Liver (tissue), 9 donors: Measurements from ENCODE around the gene CACNA1E. TPM values are rescaled to one million over a fixed set of nuclear protein-coding genes. Genes with fewer than 3 reads are reported as not detected.

ENCODE experiments used
- DNase-seq: peaks from one replicate; pipeline ENCODE4 v3.0.0-alpha.2; 2017; ENCODE audit warnings: low spot score
- H3K27ac ChIP-seq, 2 donors: one replicate each; pipeline ENCODE4 v1.7.0; 2013; ENCODE audit warnings: inconsistent platforms in 2 of 2, low read length in 2 of 2, control low read depth in 1 of 2, low read depth in 1 of 2, mild to moderate bottlenecking in 1 of 2
- H3K27me3 ChIP-seq, 4 donors: one replicate each; pipeline versions ENCODE4 v1.6.1 to v1.7.0; 2013; ENCODE audit warnings: low read length in 3 of 4, inconsistent platforms in 1 of 4, mild to moderate bottlenecking in 1 of 4, moderate library complexity in 1 of 4; ENCODE audit not compliant: control insufficient read depth in 4 of 4, insufficient read depth in 4 of 4
- H3K36me3 ChIP-seq, 4 donors: one replicate each; pipeline versions ENCODE4 v1.6.1 to v1.7.0; 2013; ENCODE audit warnings: low read length in 3 of 4, mild to moderate bottlenecking in 3 of 4, low read depth in 1 of 4, moderate library complexity in 1 of 4; ENCODE audit not compliant: control insufficient read depth in 4 of 4, insufficient read depth in 3 of 4
- H3K4me1 ChIP-seq, 4 donors: one replicate each; pipeline versions ENCODE4 v1.6.1 to v1.7.0; 2013; ENCODE audit warnings: low read length in 3 of 4, mild to moderate bottlenecking in 3 of 4, moderate library complexity in 1 of 4; ENCODE audit not compliant: control insufficient read depth in 4 of 4, insufficient read depth in 4 of 4
- H3K4me3 ChIP-seq, 3 donors: one replicate each; pipeline versions ENCODE4 v1.6.1 to v1.7.0; 2013; ENCODE audit warnings: low read length in 3 of 3, control low read depth in 1 of 3, low read depth in 1 of 3, mild to moderate bottlenecking in 1 of 3
- H3K9ac ChIP-seq, 2 donors: one replicate each; pipeline ENCODE4 v1.7.0; 2013; ENCODE audit warnings: low read length in 2 of 2, mild to moderate bottlenecking in 2 of 2, moderate library complexity in 2 of 2, control low read depth in 1 of 2, low read depth in 1 of 2
- H3K9me3 ChIP-seq, 4 donors: one replicate each; pipeline versions ENCODE4 v1.6.1 to v1.7.0; 2013; ENCODE audit warnings: low read length in 3 of 4; ENCODE audit not compliant: control insufficient read depth in 4 of 4
- ATF3 ChIP-seq: IDR thresholded peaks from 2 replicates; pipeline ENCODE4 v1.6.1; 2016; ENCODE audit warnings: antibody characterized with exemption
- CTCF ChIP-seq: fragments of 150-350 bp; IDR thresholded peaks from 2 replicates; pipeline ENCODE4 v1.5.1; 2017; ENCODE audit warnings: improper control_type of control experiment, low read depth, low read length; ENCODE audit not compliant: missing input control
- EGR1 ChIP-seq, 2 donors: IDR thresholded peaks; 2 replicates each; pipeline ENCODE4 v1.6.1; 2016 to 2018; ENCODE audit warnings: antibody characterized with exemption in 2 of 2, low read depth in 2 of 2
- GABPA ChIP-seq, 2 donors: IDR thresholded peaks in 1 of 2; conservative IDR thresholded peaks in 1 of 2; 2 replicates each; pipeline ENCODE4 v1.6.1; 2016; ENCODE audit warnings: antibody characterized with exemption in 2 of 2, mild to moderate bottlenecking in 1 of 2, moderate library complexity in 1 of 2
- HNF4A ChIP-seq, 2 donors: conservative IDR thresholded peaks; 2 replicates each; pipeline ENCODE4 v1.6.1; 2016; ENCODE audit warnings: antibody characterized with exemption in 2 of 2, mild to moderate bottlenecking in 2 of 2
- HNF4G ChIP-seq: IDR thresholded peaks from 2 replicates; pipeline ENCODE4 v1.6.1; 2016; ENCODE audit warnings: antibody characterized with exemption
- MAX ChIP-seq: IDR thresholded peaks from 2 replicates; pipeline ENCODE4 v1.6.1; 2016; ENCODE audit warnings: antibody characterized with exemption
- NR2F2 ChIP-seq: IDR thresholded peaks from 2 replicates; pipeline ENCODE4 v1.6.1; 2016; ENCODE audit warnings: antibody characterized with exemption
- REST ChIP-seq: IDR thresholded peaks from 2 replicates; pipeline ENCODE4 v1.6.1; 2016; ENCODE audit warnings: antibody characterized with exemption, mild to moderate bottlenecking
- RXRA ChIP-seq, 2 donors: IDR thresholded peaks; 2 replicates each; pipeline ENCODE4 v1.6.1; 2017 to 2018; ENCODE audit warnings: antibody characterized with exemption in 2 of 2, mild to moderate bottlenecking in 1 of 2
- TAF1 ChIP-seq: conservative IDR thresholded peaks from 2 replicates; pipeline ENCODE4 v1.6.1; 2016; ENCODE audit warnings: antibody characterized with exemption, mild to moderate bottlenecking
- YY1 ChIP-seq: IDR thresholded peaks from 2 replicates; pipeline ENCODE4 v1.6.1; 2016; ENCODE audit warnings: antibody characterized with exemption, mild to moderate bottlenecking
- ZBTB33 ChIP-seq: IDR thresholded peaks from 2 replicates; pipeline ENCODE4 v1.6.1; 2016; ENCODE audit warnings: antibody characterized with exemption
- WGBS: extraction: QIAGEN DNeasy Blood & Tissue Kit; methylation state at CpG from one replicate; pipeline ENCODE4 v1.1.7; 2013; 5-methylcytosine and 5-hydroxymethylcytosine counted together
- polyA plus RNA-seq, 2 donors: library from polyadenylated mRNA; stranded (reverse) in 1 of 2; unstranded in 1 of 2; fragments of 200-250 nt in 1 of 2; fragments of >200 nt in 1 of 2; fragmentation: Nextera tagmentation in 1 of 2; extraction: Ambion mirVana in 1 of 2; gene quantifications; one replicate each; pipeline versions ENCODE4 v1.2.1 to v1.2.3, GENCODE V29; 2013 to 2015
- total RNA-seq, 2 donors: library from RNA; depleted of rRNA; stranded (reverse); fragments of >200 nt; gene quantifications; one replicate each; pipeline ENCODE4 v1.2.3, GENCODE V29; 2014
- donor health status: healthy.
- donor health status: healthy.
- donor health status: healthy.
- donor health status: healthy.
- donor health status: healthy.

The CACNA1E gene
- total and polyA plus RNA-seq, 4 donors, result under 0.01 to 0.08 (median 0.01) TPM; not detected in 1

GRCh38 chr1:181490276-181490675 lies 7.0 kb downstream of the CACNA1E start:
- H3K9ac ChIP-seq, result no peak overlapping the region
- no peak overlapping the region for H3K4me3 ChIP-seq
- no peak for TF ChIP-seq MAX
- no peak for TF ChIP-seq HNF4G
- no peak for TF ChIP-seq EGR1 (IDR thresholded peaks at IDR 0.05; ENCODE audit: low read depth in 2 of 2)
- no peak for TF ChIP-seq GABPA (IDR thresholded peaks at IDR 0.05 in 1 of 2, conservative IDR thresholded peaks at IDR 0.05 in 1 of 2)
- TF ChIP-seq CTCF, result no peak
- no peak for TF ChIP-seq REST
- TF ChIP-seq RXRA (IDR thresholded peaks at IDR 0.05), result no peak
- TF ChIP-seq HNF4A (conservative IDR thresholded peaks at IDR 0.05), result no peak
- no peak for TF ChIP-seq NR2F2
- TF ChIP-seq ZBTB33, result no peak
- TF ChIP-seq ATF3, result no peak
- TF ChIP-seq YY1, result no peak
- TF ChIP-seq TAF1, result no peak
- no peak overlapping the region for H3K27ac ChIP-seq
- no peak for DNase-seq
- peaks cover 0 to 5% (median 0%) of the 10 kb centered on the region in 4 donors for H3K4me1 ChIP-seq
- 62% methylated on average over 2 of the region's 2 CpGs for WGBS
- H3K27me3 ChIP-seq, result peaks cover 2 to 18% (median 8%) of the 10 kb centered on the region in 4 donors
- H3K9me3 ChIP-seq, result no peaks in the 10 kb centered on the region
- no peaks in the 10 kb centered on the region for H3K36me3 ChIP-seq
